WTC11 (cell line): ENCODE measurements around the gene LRSAM1.

Experiments
- CREB1 ChIP-seq: sonication (generic); formaldehyde crosslinking; IDR thresholded peaks from 2 replicates; pipeline ENCODE4 v1.8.0; 2023; ENCODE audit warnings: mild to moderate bottlenecking, missing genetic modification reagents
- ESRRA ChIP-seq: sonication (generic); formaldehyde crosslinking; IDR thresholded peaks from 2 replicates; pipeline ENCODE4 v1.8.1; 2022; ENCODE audit warnings: mild to moderate bottlenecking, missing genetic modification reagents, borderline replicate concordance
- JUN ChIP-seq: sonication (generic); formaldehyde crosslinking; IDR thresholded peaks from 2 replicates; pipeline ENCODE4 v1.8.0; 2023; ENCODE audit warnings: mild to moderate bottlenecking, missing genetic modification reagents
- NFYB ChIP-seq: sonication (generic); formaldehyde crosslinking; conservative IDR thresholded peaks from 2 replicates; pipeline ENCODE4 v1.8.0; 2022; ENCODE audit warnings: low read depth, missing genetic modification reagents
- SP1 ChIP-seq: sonication (generic); formaldehyde crosslinking; conservative IDR thresholded peaks from 2 replicates; pipeline ENCODE4 v1.8.1; 2022; ENCODE audit warnings: missing genetic modification reagents
- TP53 ChIP-seq: sonication (generic); formaldehyde crosslinking; IDR thresholded peaks from 2 replicates; pipeline ENCODE4 v1.8.1; 2023; ENCODE audit warnings: mild to moderate bottlenecking, missing genetic modification reagents
- USF2 ChIP-seq: sonication (generic); formaldehyde crosslinking; IDR thresholded peaks from 2 replicates; pipeline ENCODE4 v1.8.1; 2023; ENCODE audit warnings: mild to moderate bottlenecking, missing genetic modification reagents, moderate library complexity
- ZMAT4 ChIP-seq: fragments of 250-450 bp; sonication (Bioruptor Pico); IDR thresholded peaks from 2 replicates; pipeline ENCODE4 v1.9.0; 2021; ENCODE audit warnings: mild to moderate bottlenecking
- ZNF121 ChIP-seq: sonication (generic); formaldehyde crosslinking; IDR thresholded peaks from 2 replicates; pipeline ENCODE4 v1.8.0; 2023; ENCODE audit warnings: missing genetic modification reagents
- ZNF317 ChIP-seq: sonication (generic); formaldehyde crosslinking; IDR thresholded peaks from 2 replicates; pipeline ENCODE4 v1.8.1; 2023; ENCODE audit warnings: low read depth, mild to moderate bottlenecking, moderate library complexity, missing genetic modification reagents, borderline replicate concordance
- TF ChIP-seq, protein P1 (sequence below): sonication (generic); formaldehyde crosslinking; conservative IDR thresholded peaks from 2 replicates; pipeline ENCODE4 v1.8.1; 2023; ENCODE audit warnings: mild to moderate bottlenecking, low read depth, missing genetic modification reagents, moderate library complexity
- TF ChIP-seq, protein P2 (sequence below): fragments of 200-600 bp; IDR thresholded peaks from 2 replicates; pipeline ENCODE4 v1.8.0; 2022; ENCODE audit warnings: antibody characterized with exemption
- TF ChIP-seq, protein P3 (sequence below): sonication (generic); formaldehyde crosslinking; conservative IDR thresholded peaks from 2 replicates; pipeline ENCODE4 v1.8.1; 2022; ENCODE audit warnings: mild to moderate bottlenecking, missing genetic modification reagents
- TF ChIP-seq, protein P4 (sequence below): sonication (generic); formaldehyde crosslinking; IDR thresholded peaks from 2 replicates; pipeline ENCODE4 v1.8.1; 2022; ENCODE audit warnings: low read depth, missing genetic modification reagents, borderline replicate concordance

DNA sequence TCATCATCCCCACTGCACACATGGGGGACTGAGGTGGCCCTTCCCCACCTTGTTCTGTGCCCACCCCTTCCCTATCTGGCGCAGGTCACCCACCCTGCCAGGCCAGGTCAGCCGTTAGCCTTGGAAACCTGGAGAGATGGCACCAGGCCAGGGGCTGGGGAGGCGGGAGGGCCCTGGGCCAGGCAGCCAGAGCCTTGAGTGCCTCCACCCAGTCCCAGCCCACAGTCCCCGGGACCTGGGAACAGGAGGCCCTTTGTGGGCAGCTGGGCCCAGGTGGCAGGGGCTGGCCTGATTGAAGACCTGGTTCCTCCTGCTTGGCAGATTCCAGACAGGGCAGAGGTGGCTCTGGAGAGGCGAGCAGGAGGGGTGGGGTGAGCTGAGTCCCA lies 70.6 kb downstream of the LRSAM1 start:
- TF ChIP-seq, protein P1, sequence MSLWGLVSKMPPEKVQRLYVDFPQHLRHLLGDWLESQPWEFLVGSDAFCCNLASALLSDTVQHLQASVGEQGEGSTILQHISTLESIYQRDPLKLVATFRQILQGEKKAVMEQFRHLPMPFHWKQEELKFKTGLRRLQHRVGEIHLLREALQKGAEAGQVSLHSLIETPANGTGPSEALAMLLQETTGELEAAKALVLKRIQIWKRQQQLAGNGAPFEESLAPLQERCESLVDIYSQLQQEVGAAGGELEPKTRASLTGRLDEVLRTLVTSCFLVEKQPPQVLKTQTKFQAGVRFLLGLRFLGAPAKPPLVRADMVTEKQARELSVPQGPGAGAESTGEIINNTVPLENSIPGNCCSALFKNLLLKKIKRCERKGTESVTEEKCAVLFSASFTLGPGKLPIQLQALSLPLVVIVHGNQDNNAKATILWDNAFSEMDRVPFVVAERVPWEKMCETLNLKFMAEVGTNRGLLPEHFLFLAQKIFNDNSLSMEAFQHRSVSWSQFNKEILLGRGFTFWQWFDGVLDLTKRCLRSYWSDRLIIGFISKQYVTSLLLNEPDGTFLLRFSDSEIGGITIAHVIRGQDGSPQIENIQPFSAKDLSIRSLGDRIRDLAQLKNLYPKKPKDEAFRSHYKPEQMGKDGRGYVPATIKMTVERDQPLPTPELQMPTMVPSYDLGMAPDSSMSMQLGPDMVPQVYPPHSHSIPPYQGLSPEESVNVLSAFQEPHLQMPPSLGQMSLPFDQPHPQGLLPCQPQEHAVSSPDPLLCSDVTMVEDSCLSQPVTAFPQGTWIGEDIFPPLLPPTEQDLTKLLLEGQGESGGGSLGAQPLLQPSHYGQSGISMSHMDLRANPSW (CRISPR knock-in tag): no peak
- TF ChIP-seq JUN: no peak
- TF ChIP-seq ESRRA: no peak
- TF ChIP-seq, protein P2, sequence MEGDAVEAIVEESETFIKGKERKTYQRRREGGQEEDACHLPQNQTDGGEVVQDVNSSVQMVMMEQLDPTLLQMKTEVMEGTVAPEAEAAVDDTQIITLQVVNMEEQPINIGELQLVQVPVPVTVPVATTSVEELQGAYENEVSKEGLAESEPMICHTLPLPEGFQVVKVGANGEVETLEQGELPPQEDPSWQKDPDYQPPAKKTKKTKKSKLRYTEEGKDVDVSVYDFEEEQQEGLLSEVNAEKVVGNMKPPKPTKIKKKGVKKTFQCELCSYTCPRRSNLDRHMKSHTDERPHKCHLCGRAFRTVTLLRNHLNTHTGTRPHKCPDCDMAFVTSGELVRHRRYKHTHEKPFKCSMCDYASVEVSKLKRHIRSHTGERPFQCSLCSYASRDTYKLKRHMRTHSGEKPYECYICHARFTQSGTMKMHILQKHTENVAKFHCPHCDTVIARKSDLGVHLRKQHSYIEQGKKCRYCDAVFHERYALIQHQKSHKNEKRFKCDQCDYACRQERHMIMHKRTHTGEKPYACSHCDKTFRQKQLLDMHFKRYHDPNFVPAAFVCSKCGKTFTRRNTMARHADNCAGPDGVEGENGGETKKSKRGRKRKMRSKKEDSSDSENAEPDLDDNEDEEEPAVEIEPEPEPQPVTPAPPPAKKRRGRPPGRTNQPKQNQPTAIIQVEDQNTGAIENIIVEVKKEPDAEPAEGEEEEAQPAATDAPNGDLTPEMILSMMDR: no peak
- no peak for TF ChIP-seq ZNF317 (CRISPR knock-in tag)
- TF ChIP-seq SP1 (CRISPR knock-in tag): no peak
- no peak for TF ChIP-seq USF2 (CRISPR knock-in tag)
- TF ChIP-seq, protein P3, sequence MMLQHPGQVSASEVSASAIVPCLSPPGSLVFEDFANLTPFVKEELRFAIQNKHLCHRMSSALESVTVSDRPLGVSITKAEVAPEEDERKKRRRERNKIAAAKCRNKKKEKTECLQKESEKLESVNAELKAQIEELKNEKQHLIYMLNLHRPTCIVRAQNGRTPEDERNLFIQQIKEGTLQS: no peak
- TF ChIP-seq, protein P4, sequence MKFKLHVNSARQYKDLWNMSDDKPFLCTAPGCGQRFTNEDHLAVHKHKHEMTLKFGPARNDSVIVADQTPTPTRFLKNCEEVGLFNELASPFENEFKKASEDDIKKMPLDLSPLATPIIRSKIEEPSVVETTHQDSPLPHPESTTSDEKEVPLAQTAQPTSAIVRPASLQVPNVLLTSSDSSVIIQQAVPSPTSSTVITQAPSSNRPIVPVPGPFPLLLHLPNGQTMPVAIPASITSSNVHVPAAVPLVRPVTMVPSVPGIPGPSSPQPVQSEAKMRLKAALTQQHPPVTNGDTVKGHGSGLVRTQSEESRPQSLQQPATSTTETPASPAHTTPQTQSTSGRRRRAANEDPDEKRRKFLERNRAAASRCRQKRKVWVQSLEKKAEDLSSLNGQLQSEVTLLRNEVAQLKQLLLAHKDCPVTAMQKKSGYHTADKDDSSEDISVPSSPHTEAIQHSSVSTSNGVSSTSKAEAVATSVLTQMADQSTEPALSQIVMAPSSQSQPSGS (CRISPR knock-in tag): no peak
- TF ChIP-seq CREB1 (CRISPR knock-in tag): no peak
- TF ChIP-seq NFYB (CRISPR knock-in tag): no peak
- TF ChIP-seq TP53 (CRISPR knock-in tag): no peak
- TF ChIP-seq ZNF121 (CRISPR knock-in tag): no peak
- TF ChIP-seq ZMAT4: no peak
